Epithelial cell of prostate (primary cell): Measurements from ENCODE around the gene BPIFB4.

Source experiments
- DNase-seq: peaks from one replicate; pipeline ENCODE4 v3.0.0-alpha.2; 2011; ENCODE audit warnings: low read depth, low spot score
- H3K27ac ChIP-seq: fragments of 450-650 bp; 2 replicates; pipeline ENCODE4 v1.5.1; 2017; ENCODE audit warnings: mild to moderate bottlenecking

BPIFB4 gene

DNA sequence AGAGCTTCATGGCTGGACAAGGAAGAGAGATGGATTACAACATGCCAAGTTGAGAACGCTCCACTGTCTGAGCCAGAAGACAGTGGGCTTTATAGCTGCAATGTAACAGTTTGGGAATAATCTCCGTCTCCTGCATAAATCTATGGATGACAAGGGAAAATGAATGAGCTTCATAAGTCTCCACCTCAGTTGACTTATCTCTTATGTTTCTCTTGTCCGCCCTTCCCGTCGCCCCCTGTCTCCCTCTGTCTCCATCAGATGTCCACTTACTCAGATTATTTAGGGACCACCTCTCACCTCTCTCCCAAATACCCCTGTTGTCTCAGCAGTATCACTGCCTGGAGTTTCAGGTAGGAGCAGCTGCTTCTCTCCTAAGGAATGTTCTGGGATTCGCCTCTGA, 74.8 kb downstream of the BPIFB4 start:
- H3K27ac ChIP-seq, result no peak overlapping the region
- DNase-seq, result no peak

DNA sequence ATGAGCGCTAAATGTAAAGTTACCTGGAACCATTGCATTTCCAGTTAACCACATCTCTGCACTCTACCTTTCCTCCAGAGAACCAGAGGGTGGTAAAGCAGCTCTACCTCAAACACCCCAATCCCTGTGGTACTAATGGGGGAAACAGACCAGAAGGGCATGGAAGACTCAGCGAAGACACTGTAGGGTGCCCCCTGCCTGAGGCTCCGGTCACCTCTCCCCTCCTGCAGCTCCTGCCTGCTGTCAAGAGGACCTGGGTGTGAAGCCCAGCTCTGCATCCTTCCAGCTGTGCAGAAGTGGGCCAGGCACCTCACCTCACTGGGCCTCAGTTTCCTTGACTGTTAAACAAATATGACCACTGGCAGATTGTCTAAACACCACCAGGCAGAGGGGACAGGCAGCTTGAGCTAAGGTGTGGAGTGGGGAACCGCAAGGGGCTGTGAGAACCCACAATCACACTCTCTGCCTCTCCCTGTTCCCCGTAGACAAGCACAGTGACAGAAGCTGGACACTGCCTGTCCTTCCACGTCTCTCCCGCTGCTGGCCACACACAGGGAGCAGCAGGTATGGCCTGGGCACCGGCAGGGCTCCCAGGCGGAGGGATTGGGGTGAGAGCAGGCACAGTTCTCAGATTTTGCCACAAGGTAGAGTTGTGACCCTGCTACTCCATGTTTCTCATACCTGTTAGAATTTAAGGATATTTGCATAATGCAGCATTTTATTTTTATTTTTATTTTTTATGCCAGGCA, 79.4 kb downstream of the BPIFB4 start:
- H3K27ac ChIP-seq, result no peak overlapping the region
- DNase-seq, result no peak

DNA sequence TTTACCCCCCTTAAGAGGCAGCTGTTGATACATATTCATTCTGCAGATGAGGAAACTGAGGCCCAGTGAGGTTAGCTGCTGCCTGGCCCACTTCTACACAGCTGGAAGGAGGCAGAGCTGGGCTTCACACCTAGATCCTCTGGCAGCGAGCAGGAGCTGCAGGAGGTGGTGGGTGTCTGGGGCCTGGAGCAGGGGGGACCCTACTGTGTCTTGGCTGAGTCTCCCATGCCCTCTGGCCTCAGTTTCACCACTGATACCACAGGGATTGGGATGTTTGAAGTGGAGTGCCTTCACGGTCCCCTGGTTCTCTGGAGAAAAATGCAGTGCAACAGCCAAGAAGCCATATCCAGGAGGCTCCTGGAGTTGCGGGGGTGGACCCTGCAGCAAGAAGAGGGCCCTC, 80.3 kb downstream of the BPIFB4 start:
- H3K27ac ChIP-seq, result no peak overlapping the region
- no peak for DNase-seq

- DNase-seq, result no peak
- no peak overlapping the region for H3K27ac ChIP-seq
Measured at GRCh38 chr20:33160681-33161080, 81.2 kb downstream of the BPIFB4 start.
